NCI-H526 (cell line): ENCODE measurements around the gene GDF11.
"Not testable (repeated sequence)": the region's sequence is repeated elsewhere in the genome, so short reads cannot be mapped to it uniquely, and the experiment has no call there.

Experiments
- DNase-seq, 2 experiments: peaks; one replicate each; lab custom pipeline; 2025; lab: John Stamatoyannopoulos, UW

Gene GDF11

GRCh38 chr12:55741931-55742680 is 816 bp upstream of the GDF11 start:
- DNase-seq: peak in 1 of 2 experiments; percentile 23

GRCh38 chr12:55743406-55744339 is 751 bp downstream of the GDF11 start:
- peak in 1 of 2 experiments; percentile 72 for DNase-seq

GRCh38 chr12:55744340-55745030 is 1.6 kb downstream of the GDF11 start:
- no peak for DNase-seq

- DNase-seq: peak; percentile 89 to 97
These were observed 2.6 kb downstream of the GDF11 start for GRCh38 chr12:55745361-55746173.

- DNase-seq: no peak
These were observed 3.4 kb downstream of the GDF11 start for GRCh38 chr12:55746174-55746912.

GRCh38 chr12:55746913-55747231 is 4.0 kb downstream of the GDF11 start:
- no peak for DNase-seq

GRCh38 chr12:55748230-55748993 is 5.5 kb downstream of the GDF11 start:
- DNase-seq: no peak

- DNase-seq: no peak
These were observed 12.3 kb downstream of the GDF11 start for GRCh38 chr12:55755246-55755645.

GRCh38 chr12:55757701-55758100 is 14.8 kb downstream of the GDF11 start:
- no peak for DNase-seq

- DNase-seq: not testable (repeated sequence)
These were observed 15.7 kb downstream of the GDF11 start for GRCh38 chr12:55758575-55758974.

- no peak for DNase-seq
These were observed 17.7 kb downstream of the GDF11 start for GRCh38 chr12:55760663-55761062.

GRCh38 chr12:55762646-55763045 is 19.7 kb downstream of the GDF11 start:
- DNase-seq: no peak

GRCh38 chr12:55765736-55766290 is 22.9 kb downstream of the GDF11 start:
- DNase-seq: no peak

- no peak for DNase-seq
These were observed 24.2 kb downstream of the GDF11 start for GRCh38 chr12:55767156-55767555.

GRCh38 chr12:55771736-55772135 is 28.8 kb downstream of the GDF11 start:
- no peak for DNase-seq

- DNase-seq: no peak
These were observed 34.9 kb downstream of the GDF11 start for GRCh38 chr12:55777856-55778255.

- DNase-seq: no peak
These were observed 37.8 kb downstream of the GDF11 start for GRCh38 chr12:55780685-55781084.

- no peak for DNase-seq
These were observed 45.6 kb downstream of the GDF11 start for GRCh38 chr12:55788546-55788945.

- DNase-seq: no peak
These were observed 46.2 kb downstream of the GDF11 start for GRCh38 chr12:55789171-55789570.

GRCh38 chr12:55789893-55790292 is 47.0 kb downstream of the GDF11 start:
- DNase-seq: no peak
